ENCODE results near the gene DYRK3.

DNA sequence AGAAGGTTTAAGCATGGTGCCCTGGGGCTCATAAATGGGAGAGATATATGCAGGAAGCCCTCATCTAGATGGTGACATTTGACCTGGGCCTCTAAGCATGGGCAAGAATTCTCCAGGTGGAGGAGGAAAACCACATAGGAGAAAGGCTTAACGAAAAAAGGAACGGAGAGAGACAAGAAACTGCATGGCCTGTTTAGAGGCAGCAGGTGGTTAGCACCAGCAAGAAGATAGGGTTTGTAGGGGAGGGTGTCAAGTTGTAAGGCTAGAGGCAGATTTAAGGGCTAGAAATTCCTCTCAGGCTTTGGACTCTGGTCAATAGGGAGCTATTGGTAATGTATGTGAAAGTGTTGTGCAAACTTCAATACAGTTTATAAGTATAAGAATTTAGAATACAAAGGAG is 41.2 kb downstream of the DYRK3 start:
- TF ChIP-seq ASH2L (IDR thresholded peaks at IDR 0.05; ENCODE audit: low read length): no peak
- TF ChIP-seq, protein P1, sequence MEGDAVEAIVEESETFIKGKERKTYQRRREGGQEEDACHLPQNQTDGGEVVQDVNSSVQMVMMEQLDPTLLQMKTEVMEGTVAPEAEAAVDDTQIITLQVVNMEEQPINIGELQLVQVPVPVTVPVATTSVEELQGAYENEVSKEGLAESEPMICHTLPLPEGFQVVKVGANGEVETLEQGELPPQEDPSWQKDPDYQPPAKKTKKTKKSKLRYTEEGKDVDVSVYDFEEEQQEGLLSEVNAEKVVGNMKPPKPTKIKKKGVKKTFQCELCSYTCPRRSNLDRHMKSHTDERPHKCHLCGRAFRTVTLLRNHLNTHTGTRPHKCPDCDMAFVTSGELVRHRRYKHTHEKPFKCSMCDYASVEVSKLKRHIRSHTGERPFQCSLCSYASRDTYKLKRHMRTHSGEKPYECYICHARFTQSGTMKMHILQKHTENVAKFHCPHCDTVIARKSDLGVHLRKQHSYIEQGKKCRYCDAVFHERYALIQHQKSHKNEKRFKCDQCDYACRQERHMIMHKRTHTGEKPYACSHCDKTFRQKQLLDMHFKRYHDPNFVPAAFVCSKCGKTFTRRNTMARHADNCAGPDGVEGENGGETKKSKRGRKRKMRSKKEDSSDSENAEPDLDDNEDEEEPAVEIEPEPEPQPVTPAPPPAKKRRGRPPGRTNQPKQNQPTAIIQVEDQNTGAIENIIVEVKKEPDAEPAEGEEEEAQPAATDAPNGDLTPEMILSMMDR (IDR thresholded peaks at IDR 0.05; ENCODE audit: control extremely low read depth in 1 of 3, insufficient read depth in 1 of 3, low read depth in 1 of 3, low read length in 3 of 3): no peak
- no peak for TF ChIP-seq CHD2 (IDR thresholded peaks at IDR 0.05; ENCODE audit: low read length)
- TF ChIP-seq NRF1 (IDR thresholded peaks at IDR 0.05; ENCODE audit: low read depth, low read length): no peak
- TF ChIP-seq KDM1A (IDR thresholded peaks at IDR 0.05; ENCODE audit: borderline replicate concordance, low read length): no peak

All from H1 (cell line).